B cell (primary cell): ENCODE data around the gene MAML2.

Source experiments
- EZH2 ChIP-seq: IDR thresholded peaks from 2 replicates; pipeline ENCODE4 v1.6.1; 2012; ENCODE audit warnings: borderline replicate concordance, low read depth, mild to moderate bottlenecking, moderate library complexity, low read length; ENCODE audit not compliant: insufficient read depth, poor library complexity, severe bottlenecking
- TF ChIP-seq, protein P1 (sequence below): fragments of 200-600 bp; IDR thresholded peaks from one replicate; pipeline ENCODE4 v1.8.0; 2022; ENCODE audit warnings: antibody characterized with exemption, mild to moderate bottlenecking

DNA sequence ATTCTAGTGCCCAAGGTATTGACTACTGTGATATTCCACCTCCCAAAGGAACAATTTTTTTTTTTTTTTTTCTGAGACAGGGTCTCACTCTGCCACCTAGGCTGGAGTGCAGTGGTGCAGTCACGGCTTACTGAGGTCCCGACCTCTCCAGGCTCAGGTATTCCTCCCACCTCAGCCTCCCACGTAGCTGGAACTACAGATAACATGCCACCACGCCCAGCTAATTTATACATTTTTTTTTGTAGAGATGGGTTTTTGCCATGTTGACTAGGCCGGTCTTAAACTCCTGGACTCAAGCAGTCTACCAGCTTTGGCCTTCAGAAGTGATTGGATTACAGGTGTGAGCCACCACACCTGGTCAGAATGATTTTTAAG is 33.4 kb downstream of the MAML2 start:
- TF ChIP-seq EZH2, result no peak
- TF ChIP-seq, protein P1, sequence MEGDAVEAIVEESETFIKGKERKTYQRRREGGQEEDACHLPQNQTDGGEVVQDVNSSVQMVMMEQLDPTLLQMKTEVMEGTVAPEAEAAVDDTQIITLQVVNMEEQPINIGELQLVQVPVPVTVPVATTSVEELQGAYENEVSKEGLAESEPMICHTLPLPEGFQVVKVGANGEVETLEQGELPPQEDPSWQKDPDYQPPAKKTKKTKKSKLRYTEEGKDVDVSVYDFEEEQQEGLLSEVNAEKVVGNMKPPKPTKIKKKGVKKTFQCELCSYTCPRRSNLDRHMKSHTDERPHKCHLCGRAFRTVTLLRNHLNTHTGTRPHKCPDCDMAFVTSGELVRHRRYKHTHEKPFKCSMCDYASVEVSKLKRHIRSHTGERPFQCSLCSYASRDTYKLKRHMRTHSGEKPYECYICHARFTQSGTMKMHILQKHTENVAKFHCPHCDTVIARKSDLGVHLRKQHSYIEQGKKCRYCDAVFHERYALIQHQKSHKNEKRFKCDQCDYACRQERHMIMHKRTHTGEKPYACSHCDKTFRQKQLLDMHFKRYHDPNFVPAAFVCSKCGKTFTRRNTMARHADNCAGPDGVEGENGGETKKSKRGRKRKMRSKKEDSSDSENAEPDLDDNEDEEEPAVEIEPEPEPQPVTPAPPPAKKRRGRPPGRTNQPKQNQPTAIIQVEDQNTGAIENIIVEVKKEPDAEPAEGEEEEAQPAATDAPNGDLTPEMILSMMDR, result no peak
